ENCODE measurements around the gene JMJD6. TPM values are rescaled to one million over a fixed set of nuclear protein-coding genes. Genes with fewer than 3 reads are reported as not detected.
A peak's percentile ranks its signal among the peaks of the same experiment; 100 is the strongest.
"Not testable (repeated sequence)": the region's sequence is repeated elsewhere in the genome, so short reads cannot be mapped to it uniquely, and the experiment has no call there.

The JMJD6 gene
- total RNA-seq, 1 experiment from 2014 or later: 47.6 TPM

DNA sequence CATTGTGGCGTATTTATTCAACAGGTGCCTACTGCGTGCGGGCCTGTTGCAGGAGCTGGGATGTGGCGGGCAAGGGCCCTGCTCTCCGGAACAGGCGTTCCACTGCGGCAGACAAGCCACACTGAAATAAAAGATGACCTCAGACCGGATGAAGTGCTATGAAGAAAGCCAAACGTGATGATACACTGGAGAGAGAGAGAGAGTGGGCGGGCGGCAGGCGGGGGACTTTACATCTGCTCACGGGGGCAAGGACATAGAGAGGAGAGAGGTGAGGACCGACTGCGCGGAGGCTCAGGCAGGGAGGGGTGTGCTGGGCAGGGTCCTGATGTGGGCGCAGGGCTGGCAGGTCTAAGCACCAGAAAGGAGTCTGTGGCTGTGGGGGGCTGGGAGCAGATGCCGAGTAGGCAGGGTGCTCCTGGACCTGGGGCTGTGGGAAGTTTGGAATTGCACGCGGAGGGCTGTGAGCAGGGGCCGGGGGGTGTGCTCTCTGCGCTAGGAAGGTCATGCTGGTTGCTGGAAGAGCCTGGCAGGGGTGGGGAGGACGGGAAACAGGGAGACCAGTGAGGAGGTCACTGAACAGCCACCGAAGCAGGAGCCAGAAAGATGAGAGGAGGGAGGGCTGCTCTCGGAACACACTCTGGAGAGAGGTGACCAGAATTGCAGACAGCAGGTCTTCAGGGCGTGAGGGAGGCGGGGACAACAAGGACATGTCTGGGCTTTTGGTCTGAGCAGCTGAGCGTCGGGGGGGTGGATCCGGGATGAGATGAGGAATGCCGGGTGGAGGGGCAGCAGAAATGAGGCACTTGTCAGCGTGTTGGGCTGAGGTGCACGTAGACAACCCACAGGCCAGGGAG lies 25.6 kb downstream of the JMJD6 start:
- intact Hi-C loops (cut with micrococcal nuclease): no loop called here
- H3K4me2 ChIP-seq (ENCODE audit: low read length): no peak overlapping the region
- ChIA-PET RAD21 (ENCODE audit: low non-redundant PET in 1 of 2, low total read pairs in 2 of 2, uncharacterized antibody in 2 of 2, unreplicated experiment in 2 of 2) (no interaction called here), POLR2A (no interaction called here), CTCF (interaction anchor here (0.6 to 1.0 kb wide), 3 partner anchors 13 to 214 kb away, joined by 3 to 4 read pairs (median 3); no protein-coding TSS in a partner anchor)
- H3K9me2 ChIP-seq (ENCODE audit: insufficient read depth): no peaks in the 10 kb centered on the region
- peaks cover 15% of the 10 kb centered on the region for H3K79me2 ChIP-seq (ENCODE audit: insufficient read depth, low read length)
- TF ChIP-seq JUND (IDR thresholded peaks at IDR 0.05) (no peak), CBX3 (IDR thresholded peaks at IDR 0.05; ENCODE audit: low read depth) (no peak), TCF7L2 (IDR thresholded peaks at IDR 0.05; ENCODE audit: borderline replicate concordance, extremely low read depth, insufficient read depth, insufficient read length) (no peak)
- ATAC-seq: no peak
- H3K9ac ChIP-seq (ENCODE audit: low read length): no peak overlapping the region
- DNase-seq (ENCODE audit: low read depth, low spot score): no peak
- no peaks in the 10 kb centered on the region for H3K9me3 ChIP-seq (ENCODE audit: control insufficient read depth in 1 of 2, insufficient read depth in 1 of 2, low read depth in 1 of 2, low read length in 2 of 2)
- no peaks in the 10 kb centered on the region for H3K36me3 ChIP-seq (ENCODE audit: control insufficient read depth in 1 of 2, insufficient read depth in 2 of 2, low read length in 2 of 2)
- no TSS peak for BruUV-seq (replicated peaks)
- H2AFZ ChIP-seq (ENCODE audit: low read depth, low read length, poor library complexity, severe bottlenecking): no peak overlapping the region
- no peaks in the 10 kb centered on the region for H3K27me3 ChIP-seq (ENCODE audit: insufficient read depth, low read length)
- no peaks in the 10 kb centered on the region for H4K20me1 ChIP-seq (ENCODE audit: insufficient read depth)
- no peak overlapping the region for H3K4me3 ChIP-seq (replicated peaks in 1 of 2; ENCODE audit: low read depth in 1 of 2, low read length in 2 of 2)
- peaks cover 0 to 12% of the 10 kb centered on the region in 2 experiments; a peak in 2 of 4 replicates for H3K4me1 ChIP-seq (ENCODE audit: control insufficient read depth in 1 of 2, insufficient read depth in 2 of 2, low read length in 2 of 2)
- H3K27ac ChIP-seq (ENCODE audit: low read depth, low read length): no peak overlapping the region

DNA sequence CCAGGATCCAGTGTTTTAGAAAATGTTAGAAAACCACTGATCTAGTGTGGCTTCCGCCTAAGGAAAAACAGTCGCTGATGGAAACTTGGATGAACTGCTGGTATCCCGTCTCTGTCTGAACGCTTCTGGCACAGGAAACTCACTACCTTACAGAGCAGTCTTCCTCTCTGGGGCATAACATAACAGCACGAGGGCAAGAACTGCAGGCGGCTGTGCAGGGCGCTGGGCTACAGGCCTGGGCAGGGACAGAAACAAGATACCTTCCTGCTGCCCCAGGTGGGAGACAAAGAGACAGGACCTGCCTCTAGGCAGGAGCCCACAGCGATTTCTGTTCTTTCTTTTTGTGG lies 26.2 kb downstream of the JMJD6 start:
- RAD21 ChIA-PET (ENCODE audit: low non-redundant PET in 1 of 2, low total read pairs in 2 of 2, uncharacterized antibody in 2 of 2, unreplicated experiment in 2 of 2): no interaction called here
- Histone ChIP-seq H3K27ac (ENCODE audit: low read depth, low read length) (no peak overlapping the region), H4K20me1 (ENCODE audit: insufficient read depth) (no peaks in the 10 kb centered on the region), H3K36me3 (ENCODE audit: control insufficient read depth in 1 of 2, insufficient read depth in 2 of 2, low read length in 2 of 2) (no peaks in the 10 kb centered on the region), H3K9me3 (ENCODE audit: control insufficient read depth in 1 of 2, insufficient read depth in 1 of 2, low read depth in 1 of 2, low read length in 2 of 2) (no peaks in the 10 kb centered on the region), H3K4me1 (ENCODE audit: control insufficient read depth in 1 of 2, insufficient read depth in 2 of 2, low read length in 2 of 2) (peaks cover 0 to 12% of the 10 kb centered on the region in 2 experiments; a peak in 2 of 4 replicates), H3K79me2 (ENCODE audit: insufficient read depth, low read length) (peaks cover 9% of the 10 kb centered on the region), H3K4me2 (ENCODE audit: low read length) (no peak overlapping the region), H3K9me2 (ENCODE audit: insufficient read depth) (no peaks in the 10 kb centered on the region), H3K4me3 (replicated peaks in 1 of 2; ENCODE audit: low read depth in 1 of 2, low read length in 2 of 2) (no peak overlapping the region), H3K27me3 (ENCODE audit: insufficient read depth, low read length) (no peaks in the 10 kb centered on the region), H2AFZ (ENCODE audit: low read depth, low read length, poor library complexity, severe bottlenecking) (no peak overlapping the region), H3K9ac (ENCODE audit: low read length) (no peak overlapping the region)
- DNase-seq (ENCODE audit: low read depth, low spot score) (no peak), ATAC-seq (no peak)
- BruUV-seq (replicated peaks): no TSS peak
- no peak for TF ChIP-seq ZFX (IDR thresholded peaks at IDR 0.05)
- TF ChIP-seq, protein P1, sequence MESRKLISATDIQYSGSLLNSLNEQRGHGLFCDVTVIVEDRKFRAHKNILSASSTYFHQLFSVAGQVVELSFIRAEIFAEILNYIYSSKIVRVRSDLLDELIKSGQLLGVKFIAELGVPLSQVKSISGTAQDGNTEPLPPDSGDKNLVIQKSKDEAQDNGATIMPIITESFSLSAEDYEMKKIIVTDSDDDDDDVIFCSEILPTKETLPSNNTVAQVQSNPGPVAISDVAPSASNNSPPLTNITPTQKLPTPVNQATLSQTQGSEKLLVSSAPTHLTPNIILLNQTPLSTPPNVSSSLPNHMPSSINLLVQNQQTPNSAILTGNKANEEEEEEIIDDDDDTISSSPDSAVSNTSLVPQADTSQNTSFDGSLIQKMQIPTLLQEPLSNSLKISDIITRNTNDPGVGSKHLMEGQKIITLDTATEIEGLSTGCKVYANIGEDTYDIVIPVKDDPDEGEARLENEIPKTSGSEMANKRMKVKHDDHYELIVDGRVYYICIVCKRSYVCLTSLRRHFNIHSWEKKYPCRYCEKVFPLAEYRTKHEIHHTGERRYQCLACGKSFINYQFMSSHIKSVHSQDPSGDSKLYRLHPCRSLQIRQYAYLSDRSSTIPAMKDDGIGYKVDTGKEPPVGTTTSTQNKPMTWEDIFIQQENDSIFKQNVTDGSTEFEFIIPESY (IDR thresholded peaks at IDR 0.05; ENCODE audit: extremely low read depth, insufficient replicate concordance, low read length): no peak
- CTCF ChIA-PET: no interaction called here
- POLR2A ChIA-PET: no interaction called here
- intact Hi-C loops (cut with micrococcal nuclease): no loop called here

DNA sequence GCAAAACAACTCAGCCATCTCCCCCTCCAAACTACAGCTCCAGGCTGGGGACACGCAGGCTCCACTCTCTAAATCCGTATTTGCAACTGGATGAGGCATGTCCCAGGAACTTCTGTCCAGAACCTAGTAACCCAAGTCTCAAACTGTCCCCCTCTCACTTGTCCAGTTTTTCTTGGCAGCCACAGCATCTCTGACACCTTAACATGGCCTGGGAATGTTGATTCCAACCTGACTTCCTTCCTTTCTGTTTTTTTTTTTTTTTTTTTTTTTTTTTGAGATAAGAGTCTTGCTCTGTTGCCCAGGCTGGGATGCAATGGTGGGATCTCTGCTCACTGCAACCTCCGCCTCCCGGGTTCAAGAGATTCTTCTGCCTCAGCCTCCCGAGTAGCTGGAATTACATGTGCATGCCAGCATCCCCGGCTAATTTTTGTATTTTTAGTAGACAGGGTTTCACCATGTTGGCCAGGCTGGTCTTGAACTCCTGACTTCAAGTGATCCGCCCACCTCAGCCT lies 27.9 kb downstream of the JMJD6 start:
- ATAC-seq; intact Hi-C loops (cut with micrococcal nuclease); H4K20me1 ChIP-seq (ENCODE audit: insufficient read depth); CTCF ChIA-PET; H3K4me3 ChIP-seq (replicated peaks in 1 of 2; ENCODE audit: low read depth in 1 of 2, low read length in 2 of 2); H3K79me2 ChIP-seq (ENCODE audit: insufficient read depth, low read length); DNase-seq (ENCODE audit: low read depth, low spot score); H3K9me3 ChIP-seq (ENCODE audit: control insufficient read depth in 1 of 2, insufficient read depth in 1 of 2, low read depth in 1 of 2, low read length in 2 of 2); BruUV-seq (replicated peaks); H3K27ac ChIP-seq (ENCODE audit: low read depth, low read length); RAD21 ChIA-PET (ENCODE audit: low non-redundant PET in 1 of 2, low total read pairs in 2 of 2, uncharacterized antibody in 2 of 2, unreplicated experiment in 2 of 2); H3K27me3 ChIP-seq (ENCODE audit: insufficient read depth, low read length); H3K36me3 ChIP-seq (ENCODE audit: control insufficient read depth in 1 of 2, insufficient read depth in 2 of 2, low read length in 2 of 2); H3K9me2 ChIP-seq (ENCODE audit: insufficient read depth); H3K9ac ChIP-seq (ENCODE audit: low read length); H2AFZ ChIP-seq (ENCODE audit: low read depth, low read length, poor library complexity, severe bottlenecking): not testable (repeated sequence)
- Histone ChIP-seq H3K4me2 (ENCODE audit: low read length) (peak overlapping the region; percentile 22; the same call in 1 of the 2 replicates), H3K4me1 (ENCODE audit: control insufficient read depth in 1 of 2, insufficient read depth in 2 of 2, low read length in 2 of 2) (peaks cover 0 to 12% of the 10 kb centered on the region in 2 experiments; a peak in 2 of 4 replicates)
- POLR2A ChIA-PET: interaction anchor here (1.6 kb wide), 1 partner anchor 27 kb away, joined by 5 read pairs; no protein-coding TSS in a partner anchor
